Suppressor macrophage treated with lipopolysaccharide for 1 hour (primary cell): Measurements from ENCODE around the gene TMEM62.
"Not testable (repeated sequence)": the region's sequence is repeated elsewhere in the genome, so short reads cannot be mapped to it uniquely, and the experiment has no call there.

ENCODE experiments used
- DNase-seq, 3 donors: peaks; one replicate each; pipeline ENCODE4 v3.0.0-alpha.2; 2020 to 2022

Gene TMEM62

GRCh38 chr15:43125100-43125661 is 8.2 kb upstream of the TMEM62 start:
- DNase-seq = no peak

- DNase-seq = peak in 1 of 3 donors; percentile 50
Observed at GRCh38 chr15:43126356-43126755, 7.0 kb upstream of the TMEM62 start.

- no peak for DNase-seq
Observed at GRCh38 chr15:43127752-43128151, 5.6 kb upstream of the TMEM62 start.

GRCh38 chr15:43128174-43128979 is 5.0 kb upstream of the TMEM62 start:
- DNase-seq = not testable (repeated sequence)

DNA sequence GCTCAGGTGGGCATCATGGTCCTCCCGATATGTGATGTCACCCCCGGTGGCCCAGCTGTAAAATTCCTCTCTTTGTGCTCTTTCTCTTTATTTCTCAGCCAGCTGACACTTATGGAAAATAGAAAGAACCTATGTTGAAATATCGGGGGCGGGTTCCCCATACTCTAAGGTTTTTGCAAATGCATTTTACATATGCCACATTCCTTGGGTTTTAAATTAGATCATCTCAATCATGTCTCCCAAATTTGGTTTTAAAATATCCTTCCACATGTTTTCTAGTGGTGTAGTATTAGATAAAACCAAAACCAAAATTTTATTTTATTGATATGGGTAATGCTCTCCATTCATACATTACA is 4.4 kb upstream of the TMEM62 start:
- peak; percentile 42 to 49 (median 47) for DNase-seq

GRCh38 chr15:43132830-43133429 is 456 bp upstream of the TMEM62 start:
- no peak for DNase-seq

DNA sequence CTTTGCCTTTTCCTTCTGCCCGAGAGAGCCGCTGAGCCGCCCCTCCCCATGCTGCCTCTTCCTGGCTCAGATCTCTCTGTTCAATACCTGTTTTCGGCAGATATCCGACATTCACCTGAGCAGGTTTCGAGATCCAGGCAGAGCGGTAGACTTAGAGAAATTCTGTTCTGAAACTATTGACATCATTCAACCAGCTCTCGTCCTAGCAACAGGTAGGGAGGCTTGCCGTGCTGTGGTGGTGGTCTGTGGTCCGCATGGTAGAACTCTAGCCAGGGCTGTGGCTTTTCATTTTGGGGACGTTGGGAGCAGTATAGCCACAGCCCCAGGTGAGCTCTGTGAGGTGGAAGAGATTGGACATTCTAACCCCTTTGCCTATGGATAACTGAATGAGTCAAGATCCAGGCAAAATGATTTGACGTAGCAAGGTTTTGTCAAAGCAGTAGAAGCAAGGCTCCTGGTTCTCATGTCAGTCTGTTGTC is 810 bp downstream of the TMEM62 start:
- DNase-seq = no peak

GRCh38 chr15:43135351-43135750 is 2.0 kb downstream of the TMEM62 start:
- no peak for DNase-seq

GRCh38 chr15:43143203-43143941 is 10.0 kb downstream of the TMEM62 start:
- peak in 2 of 3 donors; percentile 37 for DNase-seq

DNA sequence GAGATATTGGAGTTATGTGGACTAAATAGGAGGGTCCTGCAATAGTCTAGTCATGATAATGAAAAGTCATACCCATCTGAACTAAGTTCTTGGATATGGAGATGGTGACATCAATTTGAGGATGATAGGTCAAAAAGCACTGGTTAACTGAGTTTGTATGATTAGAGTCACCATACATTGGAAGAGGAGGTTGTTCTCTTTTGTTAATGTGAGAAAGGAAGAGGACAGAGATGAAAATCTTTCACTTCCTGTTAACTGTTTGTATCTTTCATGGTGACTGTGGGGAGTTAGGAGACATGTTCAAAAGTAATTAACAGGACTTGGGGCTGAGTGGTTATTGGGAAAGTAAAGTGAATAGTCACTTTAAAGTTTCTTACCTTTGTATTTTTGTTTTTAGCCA is 11.1 kb downstream of the TMEM62 start:
- DNase-seq = peak in 1 of 3 donors; percentile 23

- DNase-seq = no peak
Observed at GRCh38 chr15:43146184-43146583, 12.8 kb downstream of the TMEM62 start.

DNA sequence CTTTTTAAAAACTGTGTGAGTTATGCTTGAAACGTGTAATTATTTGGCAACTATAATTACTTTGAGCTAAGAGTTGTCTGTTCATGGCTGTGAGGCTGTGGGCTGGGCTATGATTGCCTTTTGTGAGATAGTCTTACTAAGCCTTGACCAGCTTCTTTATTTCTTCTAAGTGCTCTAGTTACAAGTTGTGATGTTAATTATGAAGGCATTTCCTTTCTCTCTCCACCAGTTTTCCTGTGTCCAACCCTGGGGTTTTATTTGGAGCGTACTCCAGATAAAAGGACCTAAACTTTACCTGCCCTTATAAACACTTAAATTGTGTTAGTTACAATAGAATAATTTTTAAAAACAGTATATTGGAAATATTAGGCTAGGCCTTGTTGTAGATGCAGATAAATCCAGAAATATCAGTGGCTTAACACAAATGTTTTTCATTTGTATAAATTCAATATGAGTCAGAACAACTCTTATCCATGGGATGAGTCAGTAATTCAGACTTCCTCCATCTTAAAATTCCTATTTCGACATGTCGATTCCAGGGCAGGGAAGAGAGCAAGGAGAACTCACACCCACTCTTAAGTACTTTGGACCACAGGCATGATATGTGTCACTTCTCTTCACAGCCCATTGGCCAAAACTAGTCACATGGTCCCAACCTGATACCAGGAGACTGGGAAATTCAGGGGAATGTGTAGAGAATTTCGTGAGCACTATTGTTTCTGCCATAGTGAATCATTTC is 17.0 kb downstream of the TMEM62 start:
- DNase-seq = peak; percentile 53 to 79 (median 66)

- DNase-seq = no peak
Observed at GRCh38 chr15:43151688-43152087, 18.3 kb downstream of the TMEM62 start.

DNA sequence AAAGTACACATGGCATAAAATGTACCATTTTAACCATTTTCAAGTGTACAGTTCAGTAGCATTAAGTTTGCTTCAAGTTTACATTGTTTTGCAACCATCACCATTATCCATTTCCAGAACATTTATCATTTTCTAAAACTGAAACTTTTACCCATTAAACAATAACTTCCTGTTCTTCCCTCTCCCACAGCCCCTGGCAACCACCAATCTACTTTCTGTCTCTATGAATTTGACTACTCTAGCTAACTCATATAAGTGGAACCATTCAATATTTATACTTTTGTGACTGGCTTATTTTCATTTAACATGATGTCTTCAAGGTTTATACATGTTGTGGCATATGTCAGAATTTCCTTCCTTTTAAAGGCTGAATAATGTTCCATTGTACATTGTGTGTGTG is 19.9 kb downstream of the TMEM62 start:
- DNase-seq = no peak

GRCh38 chr15:43165801-43166325 is 32.5 kb downstream of the TMEM62 start:
- no peak for DNase-seq

- DNase-seq = not testable (repeated sequence)
Observed at GRCh38 chr15:43167261-43167660, 33.9 kb downstream of the TMEM62 start.

GRCh38 chr15:43168192-43169107 is 35.1 kb downstream of the TMEM62 start:
- no peak for DNase-seq

DNA sequence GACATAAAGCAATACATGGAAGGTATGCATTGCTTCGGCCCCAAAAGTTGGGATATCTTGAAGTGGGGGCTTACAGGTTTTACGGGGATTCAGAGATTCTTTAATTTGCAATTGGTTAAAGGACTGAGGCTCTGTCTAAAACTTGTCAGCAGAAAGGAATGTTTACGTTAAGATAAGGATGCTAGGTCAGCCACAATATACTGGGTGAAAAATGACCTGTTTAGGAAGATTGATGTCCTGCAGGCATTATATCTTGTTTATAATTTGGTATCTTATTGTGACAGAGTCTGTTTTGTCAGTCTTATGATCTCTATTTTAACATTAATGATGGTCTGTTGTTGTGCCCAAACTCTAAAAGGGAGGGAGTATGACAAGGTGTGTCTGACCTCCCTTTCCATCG is 36.5 kb downstream of the TMEM62 start:
- DNase-seq = no peak

DNA sequence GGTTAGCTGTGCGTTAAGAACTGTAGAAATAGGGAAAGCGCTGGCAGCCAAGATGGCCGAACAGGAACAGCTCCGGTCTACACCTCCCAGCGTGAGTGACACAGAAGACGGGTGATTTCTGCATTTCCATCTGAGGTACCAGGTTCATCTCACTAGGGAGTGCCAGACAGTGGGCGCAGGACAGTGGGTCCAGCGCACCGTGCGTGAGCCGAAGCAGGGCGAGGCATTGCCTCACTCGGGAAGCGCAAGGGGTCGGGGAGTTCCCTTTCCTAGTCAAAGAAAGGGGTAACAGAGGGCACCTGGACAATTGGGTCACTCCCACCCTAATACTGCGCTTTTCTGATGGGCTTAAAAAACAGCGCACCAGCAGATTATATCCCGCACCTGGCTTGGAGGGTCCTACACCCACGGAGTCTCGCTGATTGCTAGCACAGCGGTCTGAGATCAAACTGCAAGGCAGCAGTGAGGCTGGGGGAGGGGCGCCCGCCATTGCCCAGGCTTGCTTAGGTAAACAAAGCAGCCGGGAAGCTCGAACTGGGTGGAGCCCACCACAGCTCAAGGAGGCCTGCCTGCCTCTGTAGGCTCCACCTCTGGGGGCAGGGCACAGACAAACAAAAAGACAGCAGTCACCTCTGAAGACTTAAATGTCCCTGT is 42.4 kb downstream of the TMEM62 start:
- DNase-seq = not testable (repeated sequence)

- not testable (repeated sequence) for DNase-seq
Observed at GRCh38 chr15:43177147-43177546, 43.8 kb downstream of the TMEM62 start.

DNA sequence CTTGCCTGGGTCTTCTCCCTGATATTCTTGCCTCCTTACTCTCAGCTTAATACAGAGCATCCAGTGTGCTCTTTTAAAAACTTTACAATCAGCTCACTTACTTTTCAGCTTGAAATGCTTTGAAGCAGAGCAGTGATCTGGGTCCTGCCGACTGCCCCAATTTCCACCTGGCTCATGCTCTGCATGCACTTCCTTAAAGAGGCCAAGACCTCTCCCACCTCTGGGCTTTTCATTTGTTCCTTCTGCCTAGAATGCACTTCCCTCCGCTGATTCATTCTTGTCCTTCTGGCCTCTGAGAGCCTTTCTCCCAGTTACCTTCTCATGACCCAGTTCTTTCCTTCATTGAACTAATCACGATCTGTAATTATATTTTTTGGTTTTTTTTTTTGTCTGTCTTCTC is 49.9 kb downstream of the TMEM62 start:
- DNase-seq = peak in 2 of 3 donors; percentile 3 to 13
